HEK293 (cell line): ENCODE measurements around the gene SUPT3H.
A peak's percentile ranks its signal among the peaks of the same experiment; 100 is the strongest.

Experiments
- EGR2 ChIP-seq: fragments of 450-650 bp; formaldehyde crosslinking; IDR thresholded peaks from 2 replicates; pipeline ENCODE4 v1.5.1; 2016; ENCODE audit warnings: low read depth, missing biosample characterization, missing genetic modification characterization
- INSM2 ChIP-seq: fragments of 450-650 bp; formaldehyde crosslinking; IDR thresholded peaks from 2 replicates; pipeline ENCODE4 v1.5.1; 2016; ENCODE audit warnings: missing biosample characterization, missing genetic modification characterization
- KLF16 ChIP-seq: fragments of 450-650 bp; formaldehyde crosslinking; IDR thresholded peaks from 2 replicates; pipeline ENCODE4 v1.5.1; 2017; ENCODE audit warnings: missing biosample characterization, missing genetic modification characterization
- KLF9 ChIP-seq: fragments of 450-650 bp; formaldehyde crosslinking; IDR thresholded peaks from 2 replicates; pipeline ENCODE4 v1.5.1; 2016; ENCODE audit warnings: missing biosample characterization, missing genetic modification characterization, low read depth
- OVOL3 ChIP-seq: fragments of 450-650 bp; formaldehyde crosslinking; IDR thresholded peaks from 2 replicates; pipeline ENCODE4 v1.5.1; 2016; ENCODE audit warnings: missing biosample characterization, missing genetic modification characterization
- PRDM2 ChIP-seq: fragments of 450-650 bp; formaldehyde crosslinking; IDR thresholded peaks from 2 replicates; pipeline ENCODE4 v1.5.1; 2016; ENCODE audit warnings: missing biosample characterization, missing genetic modification characterization, borderline replicate concordance
- SCRT2 ChIP-seq: fragments of 450-650 bp; formaldehyde crosslinking; IDR thresholded peaks from 2 replicates; pipeline ENCODE4 v1.5.1; 2016; ENCODE audit warnings: missing biosample characterization, missing genetic modification characterization
- SETDB1 ChIP-seq: IDR thresholded peaks from one replicate; pipeline ENCODE4 v1.6.1; 2017; ENCODE audit warnings: mild to moderate bottlenecking, low read length, moderate library complexity, mixed read lengths; ENCODE audit not compliant: insufficient read length
- SP3 ChIP-seq: fragments of 450-650 bp; formaldehyde crosslinking; IDR thresholded peaks from 2 replicates; pipeline ENCODE4 v1.5.1; 2016; ENCODE audit warnings: missing biosample characterization, missing genetic modification characterization
- SP7 ChIP-seq: fragments of 450-650 bp; formaldehyde crosslinking; IDR thresholded peaks from 2 replicates; pipeline ENCODE4 v1.5.1; 2016; ENCODE audit warnings: missing biosample characterization, missing genetic modification characterization
- ZBTB7A ChIP-seq: fragments of 450-650 bp; formaldehyde crosslinking; IDR thresholded peaks from 2 replicates; pipeline ENCODE4 v1.5.1; 2016; ENCODE audit warnings: low read depth, missing biosample characterization, missing genetic modification characterization
- ZFHX2 ChIP-seq: fragments of 450-650 bp; formaldehyde crosslinking; conservative IDR thresholded peaks from 2 replicates; pipeline ENCODE4 v1.5.1; 2016; ENCODE audit warnings: missing biosample characterization, missing genetic modification characterization
- ZNF121 ChIP-seq: fragments of 450-650 bp; formaldehyde crosslinking; IDR thresholded peaks from 2 replicates; pipeline ENCODE4 v1.5.1; 2016; ENCODE audit warnings: missing biosample characterization, missing genetic modification characterization
- ZNF16 ChIP-seq: fragments of 450-650 bp; formaldehyde crosslinking; IDR thresholded peaks from 2 replicates; pipeline ENCODE4 v1.5.1; 2016; ENCODE audit warnings: low read depth, missing biosample characterization, missing genetic modification characterization
- ZNF214 ChIP-seq: fragments of 450-650 bp; formaldehyde crosslinking; IDR thresholded peaks from 2 replicates; pipeline ENCODE4 v1.5.1; 2017; ENCODE audit warnings: missing biosample characterization, mild to moderate bottlenecking, missing genetic modification characterization, borderline replicate concordance
- ZNF416 ChIP-seq: fragments of 450-650 bp; formaldehyde crosslinking; IDR thresholded peaks from 2 replicates; pipeline ENCODE4 v1.5.1; 2016; ENCODE audit warnings: missing biosample characterization, missing genetic modification characterization
- ZNF510 ChIP-seq: fragments of 450-650 bp; formaldehyde crosslinking; IDR thresholded peaks from 2 replicates; pipeline ENCODE4 v1.5.1; 2018; ENCODE audit warnings: mild to moderate bottlenecking, missing genetic modification characterization, missing biosample characterization; ENCODE audit not compliant: insufficient replicate concordance
- ZNF548 ChIP-seq: fragments of 450-650 bp; formaldehyde crosslinking; IDR thresholded peaks from 2 replicates; pipeline ENCODE4 v1.5.1; 2016; ENCODE audit warnings: missing biosample characterization, missing genetic modification characterization
- ZNF777 ChIP-seq: fragments of 450-650 bp; formaldehyde crosslinking; IDR thresholded peaks from 2 replicates; pipeline ENCODE4 v1.5.1; 2017; ENCODE audit warnings: missing biosample characterization, missing genetic modification characterization, borderline replicate concordance
- ZNF785 ChIP-seq: fragments of 450-650 bp; formaldehyde crosslinking; IDR thresholded peaks from 2 replicates; pipeline ENCODE4 v1.5.1; 2016; ENCODE audit warnings: missing biosample characterization, missing genetic modification characterization
- ZNF791 ChIP-seq: fragments of 450-650 bp; formaldehyde crosslinking; IDR thresholded peaks from 2 replicates; pipeline ENCODE4 v1.5.1; 2016; ENCODE audit warnings: missing biosample characterization, missing genetic modification characterization
- ZXDB ChIP-seq: fragments of 450-650 bp; formaldehyde crosslinking; IDR thresholded peaks from 2 replicates; pipeline ENCODE4 v1.5.1; 2016; ENCODE audit warnings: missing biosample characterization, missing genetic modification characterization
- TF ChIP-seq, protein P1 (sequence below): fragments of 450-650 bp; formaldehyde crosslinking; IDR thresholded peaks from 2 replicates; pipeline ENCODE4 v1.5.1; 2016; ENCODE audit warnings: missing biosample characterization, missing genetic modification characterization
- TF ChIP-seq, protein P2 (sequence below): fragments of 450-650 bp; formaldehyde crosslinking; IDR thresholded peaks from 2 replicates; pipeline ENCODE4 v1.5.1; 2016; ENCODE audit warnings: missing biosample characterization, missing genetic modification characterization
- TF ChIP-seq, protein P3 (sequence below): IDR thresholded peaks from 2 replicates; pipeline ENCODE4 v1.6.1; 2011; ENCODE audit warnings: mild to moderate bottlenecking, low read depth, low read length, borderline replicate concordance

SUPT3H gene

GRCh38 chr6:45377043-45377553, 636 bp downstream of the SUPT3H start (continued):
- TF ChIP-seq, protein P1, sequence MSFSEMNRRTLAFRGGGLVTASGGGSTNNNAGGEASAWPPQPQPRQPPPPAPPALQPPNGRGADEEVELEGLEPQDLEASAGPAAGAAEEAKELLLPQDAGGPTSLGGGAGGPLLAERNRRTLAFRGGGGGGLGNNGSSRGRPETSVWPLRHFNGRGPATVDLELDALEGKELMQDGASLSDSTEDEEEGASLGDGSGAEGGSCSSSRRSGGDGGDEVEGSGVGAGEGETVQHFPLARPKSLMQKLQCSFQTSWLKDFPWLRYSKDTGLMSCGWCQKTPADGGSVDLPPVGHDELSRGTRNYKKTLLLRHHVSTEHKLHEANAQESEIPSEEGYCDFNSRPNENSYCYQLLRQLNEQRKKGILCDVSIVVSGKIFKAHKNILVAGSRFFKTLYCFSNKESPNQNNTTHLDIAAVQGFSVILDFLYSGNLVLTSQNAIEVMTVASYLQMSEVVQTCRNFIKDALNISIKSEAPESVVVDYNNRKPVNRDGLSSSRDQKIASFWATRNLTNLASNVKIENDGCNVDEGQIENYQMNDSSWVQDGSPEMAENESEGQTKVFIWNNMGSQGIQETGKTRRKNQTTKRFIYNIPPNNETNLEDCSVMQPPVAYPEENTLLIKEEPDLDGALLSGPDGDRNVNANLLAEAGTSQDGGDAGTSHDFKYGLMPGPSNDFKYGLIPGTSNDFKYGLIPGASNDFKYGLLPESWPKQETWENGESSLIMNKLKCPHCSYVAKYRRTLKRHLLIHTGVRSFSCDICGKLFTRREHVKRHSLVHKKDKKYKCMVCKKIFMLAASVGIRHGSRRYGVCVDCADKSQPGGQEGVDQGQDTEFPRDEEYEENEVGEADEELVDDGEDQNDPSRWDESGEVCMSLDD (tag by site-specific recombination) = peak; percentile 56
- no peak for TF ChIP-seq SETDB1
- TF ChIP-seq SCRT2 (tag by site-specific recombination) = 0 out of 2 replicates have a peak, but pooled peaks have one; percentile 30
- TF ChIP-seq SP7 = 0 out of 2 replicates have a peak, but pooled peaks have one; percentile 14
- no peak for TF ChIP-seq ZNF510
- TF ChIP-seq ZNF214 = no peak
- TF ChIP-seq, protein P2, sequence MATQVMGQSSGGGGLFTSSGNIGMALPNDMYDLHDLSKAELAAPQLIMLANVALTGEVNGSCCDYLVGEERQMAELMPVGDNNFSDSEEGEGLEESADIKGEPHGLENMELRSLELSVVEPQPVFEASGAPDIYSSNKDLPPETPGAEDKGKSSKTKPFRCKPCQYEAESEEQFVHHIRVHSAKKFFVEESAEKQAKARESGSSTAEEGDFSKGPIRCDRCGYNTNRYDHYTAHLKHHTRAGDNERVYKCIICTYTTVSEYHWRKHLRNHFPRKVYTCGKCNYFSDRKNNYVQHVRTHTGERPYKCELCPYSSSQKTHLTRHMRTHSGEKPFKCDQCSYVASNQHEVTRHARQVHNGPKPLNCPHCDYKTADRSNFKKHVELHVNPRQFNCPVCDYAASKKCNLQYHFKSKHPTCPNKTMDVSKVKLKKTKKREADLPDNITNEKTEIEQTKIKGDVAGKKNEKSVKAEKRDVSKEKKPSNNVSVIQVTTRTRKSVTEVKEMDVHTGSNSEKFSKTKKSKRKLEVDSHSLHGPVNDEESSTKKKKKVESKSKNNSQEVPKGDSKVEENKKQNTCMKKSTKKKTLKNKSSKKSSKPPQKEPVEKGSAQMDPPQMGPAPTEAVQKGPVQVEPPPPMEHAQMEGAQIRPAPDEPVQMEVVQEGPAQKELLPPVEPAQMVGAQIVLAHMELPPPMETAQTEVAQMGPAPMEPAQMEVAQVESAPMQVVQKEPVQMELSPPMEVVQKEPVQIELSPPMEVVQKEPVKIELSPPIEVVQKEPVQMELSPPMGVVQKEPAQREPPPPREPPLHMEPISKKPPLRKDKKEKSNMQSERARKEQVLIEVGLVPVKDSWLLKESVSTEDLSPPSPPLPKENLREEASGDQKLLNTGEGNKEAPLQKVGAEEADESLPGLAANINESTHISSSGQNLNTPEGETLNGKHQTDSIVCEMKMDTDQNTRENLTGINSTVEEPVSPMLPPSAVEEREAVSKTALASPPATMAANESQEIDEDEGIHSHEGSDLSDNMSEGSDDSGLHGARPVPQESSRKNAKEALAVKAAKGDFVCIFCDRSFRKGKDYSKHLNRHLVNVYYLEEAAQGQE (tag by site-specific recombination) = peak; percentile 49; the same call in 1 of the 2 replicates
- 0 out of 2 replicates have a peak, but pooled peaks have one; percentile 4 for TF ChIP-seq ZXDB
- TF ChIP-seq ZNF777 (tag by site-specific recombination) = peak; percentile 69; the same call in 1 of the 2 replicates
- TF ChIP-seq KLF16 (tag by site-specific recombination) = no peak; the same call in 1 of the 2 replicates
- TF ChIP-seq OVOL3 (tag by site-specific recombination) = no peak
- TF ChIP-seq ZBTB7A = peak; percentile 45; the same call in 1 of the 2 replicates
- TF ChIP-seq ZNF121 = no peak
- TF ChIP-seq ZNF791 (tag by site-specific recombination) = no peak
- peak; percentile 92 for TF ChIP-seq EGR2 (tag by site-specific recombination)
- peak; percentile 95 for TF ChIP-seq ZFHX2
- no peak for TF ChIP-seq ZNF548 (tag by site-specific recombination)
- TF ChIP-seq ZNF416 (tag by site-specific recombination) = no peak
- TF ChIP-seq KLF9 = no peak; the same call in 1 of the 2 replicates
- TF ChIP-seq PRDM2 (tag by site-specific recombination) = no peak
- TF ChIP-seq, protein P3, sequence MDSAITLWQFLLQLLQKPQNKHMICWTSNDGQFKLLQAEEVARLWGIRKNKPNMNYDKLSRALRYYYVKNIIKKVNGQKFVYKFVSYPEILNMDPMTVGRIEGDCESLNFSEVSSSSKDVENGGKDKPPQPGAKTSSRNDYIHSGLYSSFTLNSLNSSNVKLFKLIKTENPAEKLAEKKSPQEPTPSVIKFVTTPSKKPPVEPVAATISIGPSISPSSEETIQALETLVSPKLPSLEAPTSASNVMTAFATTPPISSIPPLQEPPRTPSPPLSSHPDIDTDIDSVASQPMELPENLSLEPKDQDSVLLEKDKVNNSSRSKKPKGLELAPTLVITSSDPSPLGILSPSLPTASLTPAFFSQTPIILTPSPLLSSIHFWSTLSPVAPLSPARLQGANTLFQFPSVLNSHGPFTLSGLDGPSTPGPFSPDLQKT = no peak
- TF ChIP-seq INSM2 (tag by site-specific recombination) = 0 out of 2 replicates have a peak, but pooled peaks have one; percentile 9
- TF ChIP-seq ZNF16 = no peak
- TF ChIP-seq SP3 (tag by site-specific recombination) = peak; percentile 82
- peak; percentile 55; the same call in 1 of the 2 replicates for TF ChIP-seq ZNF785 (tag by site-specific recombination)
